Measurements from ENCODE around the gene NCAPD3.
"Not testable (repeated sequence)": the region's sequence is repeated elsewhere in the genome, so short reads cannot be mapped to it uniquely, and the experiment has no call there.

Gene NCAPD3

GRCh38 chr11:134139873-134140331, 83.9 kb downstream of the NCAPD3 start:
- DNase-seq (ENCODE audit: low read depth in 2 of 3, low spot score in 2 of 3): no peak

GRCh38 chr11:134139303-134139872, 84.4 kb downstream of the NCAPD3 start:
- DNase-seq (ENCODE audit: low read depth in 2 of 3, low spot score in 2 of 3): no peak

- no peak for DNase-seq (ENCODE audit: low read depth in 2 of 3, low spot score in 2 of 3)
Measured at GRCh38 chr11:134138376-134138775, 85.4 kb downstream of the NCAPD3 start.

- no peak for DNase-seq (ENCODE audit: low read depth in 2 of 3, low spot score in 2 of 3)
Measured at GRCh38 chr11:134134167-134134566, 89.6 kb downstream of the NCAPD3 start.

GRCh38 chr11:134132808-134133207, 91.0 kb downstream of the NCAPD3 start:
- DNase-seq (ENCODE audit: low read depth in 2 of 3, low spot score in 2 of 3): no peak

- DNase-seq (ENCODE audit: low read depth in 2 of 3, low spot score in 2 of 3): no peak
Measured at GRCh38 chr11:134131628-134132244, 92.0 kb downstream of the NCAPD3 start.

GRCh38 chr11:134126217-134126822, 97.4 kb downstream of the NCAPD3 start:
- no peak for DNase-seq (ENCODE audit: low read depth in 2 of 3, low spot score in 2 of 3)

- no peak for DNase-seq (ENCODE audit: low read depth in 2 of 3, low spot score in 2 of 3)
Measured at GRCh38 chr11:134125507-134125906, 98.3 kb downstream of the NCAPD3 start.

GRCh38 chr11:134124660-134125451, 98.9 kb downstream of the NCAPD3 start:
- no peak for DNase-seq (ENCODE audit: low read depth in 2 of 3, low spot score in 2 of 3)

GRCh38 chr11:134120921-134121526, 102.7 kb downstream of the NCAPD3 start:
- DNase-seq (ENCODE audit: low read depth in 2 of 3, low spot score in 2 of 3): no peak

- no peak for DNase-seq (ENCODE audit: low read depth in 2 of 3, low spot score in 2 of 3)
Measured at GRCh38 chr11:134120143-134120850, 103.5 kb downstream of the NCAPD3 start.

- DNase-seq (ENCODE audit: low read depth in 2 of 3, low spot score in 2 of 3): no peak
Measured at GRCh38 chr11:134119094-134119493, 104.7 kb downstream of the NCAPD3 start.

GRCh38 chr11:134118006-134118405, 105.8 kb downstream of the NCAPD3 start:
- DNase-seq (ENCODE audit: low read depth in 2 of 3, low spot score in 2 of 3): no peak

GRCh38 chr11:134116210-134116609, 107.6 kb downstream of the NCAPD3 start:
- DNase-seq (ENCODE audit: low read depth in 2 of 3, low spot score in 2 of 3): no peak

GRCh38 chr11:134113787-134114186, 110.0 kb downstream of the NCAPD3 start:
- not testable (repeated sequence) for DNase-seq (ENCODE audit: low read depth in 2 of 3, low spot score in 2 of 3)

GRCh38 chr11:134110252-134110815, 113.4 kb downstream of the NCAPD3 start:
- DNase-seq (ENCODE audit: low read depth in 2 of 3, low spot score in 2 of 3): no peak

Measured in activated CD8-positive, alpha-beta memory T cell treated with anti-CD3 and anti-CD28 coated beads for 48 hours (primary cell).